HG03469 (cell line): Measurements from ENCODE around the gene SLC30A7.
A peak's percentile ranks its signal among the peaks of the same experiment; 100 is the strongest.

Experiments
- ATAC-seq: cut with Tn5 transposase; IDR thresholded peaks from one replicate; pipeline ENCODE4 v1.9.1; 2021; ENCODE audit warnings: mild to moderate bottlenecking, moderate library complexity, moderate number of reproducible peaks; ENCODE audit not compliant: unreplicated experiment

Gene SLC30A7

DNA sequence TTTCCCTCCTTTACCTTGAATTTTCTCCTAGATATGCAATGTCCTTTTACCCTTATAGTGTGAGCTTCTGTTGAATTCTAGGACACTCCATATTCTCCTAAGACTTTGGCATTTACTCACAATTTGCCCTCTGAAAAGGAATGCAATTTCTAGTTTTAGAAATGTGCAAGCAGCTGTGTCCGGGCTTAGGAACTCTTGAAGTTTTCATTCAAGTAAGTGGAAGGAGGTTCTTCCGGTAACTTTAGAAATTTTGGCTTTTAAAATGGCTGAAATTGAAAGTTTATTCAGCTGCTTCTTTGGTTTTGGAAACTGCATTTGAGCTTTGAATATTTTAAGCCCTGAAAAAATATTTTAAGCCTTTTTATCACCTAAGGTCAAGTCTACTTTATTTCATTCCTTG lies 73.4 kb downstream of the SLC30A7 start:
- ATAC-seq = no peak

GRCh38 chr1:100971021-100971420 lies 75.1 kb downstream of the SLC30A7 start:
- no peak for ATAC-seq

GRCh38 chr1:100972185-100972584 lies 76.3 kb downstream of the SLC30A7 start:
- ATAC-seq = no peak

- ATAC-seq = no peak
Measured at GRCh38 chr1:100976936-100977335, 81.0 kb downstream of the SLC30A7 start.

- ATAC-seq = no peak
Measured at GRCh38 chr1:100979631-100980030, 83.7 kb downstream of the SLC30A7 start.

DNA sequence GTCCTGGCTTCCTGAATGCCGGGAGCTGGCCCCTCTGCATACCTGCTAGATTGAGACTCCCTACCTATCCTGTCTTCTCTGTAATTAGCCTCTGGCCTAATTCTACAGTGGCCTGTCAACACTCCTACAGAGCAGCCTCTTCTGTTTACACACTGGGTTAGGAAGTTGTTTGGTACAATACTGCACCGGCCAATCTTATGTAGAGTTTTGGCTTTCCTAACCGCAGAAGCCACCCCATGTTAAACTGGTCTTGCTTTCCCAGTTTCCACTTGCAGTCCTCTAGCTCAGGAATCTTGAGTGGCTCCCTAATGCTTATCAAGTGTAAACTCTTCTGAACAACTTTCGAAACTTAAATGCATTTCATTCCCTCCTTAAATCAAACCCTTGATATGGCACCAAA lies 86.9 kb downstream of the SLC30A7 start:
- no peak for ATAC-seq

DNA sequence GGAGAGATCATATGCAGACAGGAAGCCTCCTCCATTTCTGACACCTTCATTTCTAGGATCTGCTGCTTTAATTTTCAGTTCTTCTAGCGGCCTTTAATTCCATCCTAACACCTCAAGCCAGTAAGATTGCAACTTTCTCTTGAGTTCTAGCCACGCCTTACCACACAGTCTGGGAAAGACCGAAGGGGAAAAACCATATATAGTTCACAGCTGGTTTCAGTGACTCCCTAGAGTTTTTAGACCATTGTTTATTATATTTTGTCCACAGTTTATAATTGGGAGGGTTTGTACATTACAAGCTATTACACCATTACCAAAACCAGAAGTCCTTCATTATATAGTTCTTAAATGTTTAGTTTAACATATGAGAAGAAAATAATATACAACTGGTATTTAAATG lies 92.2 kb downstream of the SLC30A7 start:
- ATAC-seq = no peak

DNA sequence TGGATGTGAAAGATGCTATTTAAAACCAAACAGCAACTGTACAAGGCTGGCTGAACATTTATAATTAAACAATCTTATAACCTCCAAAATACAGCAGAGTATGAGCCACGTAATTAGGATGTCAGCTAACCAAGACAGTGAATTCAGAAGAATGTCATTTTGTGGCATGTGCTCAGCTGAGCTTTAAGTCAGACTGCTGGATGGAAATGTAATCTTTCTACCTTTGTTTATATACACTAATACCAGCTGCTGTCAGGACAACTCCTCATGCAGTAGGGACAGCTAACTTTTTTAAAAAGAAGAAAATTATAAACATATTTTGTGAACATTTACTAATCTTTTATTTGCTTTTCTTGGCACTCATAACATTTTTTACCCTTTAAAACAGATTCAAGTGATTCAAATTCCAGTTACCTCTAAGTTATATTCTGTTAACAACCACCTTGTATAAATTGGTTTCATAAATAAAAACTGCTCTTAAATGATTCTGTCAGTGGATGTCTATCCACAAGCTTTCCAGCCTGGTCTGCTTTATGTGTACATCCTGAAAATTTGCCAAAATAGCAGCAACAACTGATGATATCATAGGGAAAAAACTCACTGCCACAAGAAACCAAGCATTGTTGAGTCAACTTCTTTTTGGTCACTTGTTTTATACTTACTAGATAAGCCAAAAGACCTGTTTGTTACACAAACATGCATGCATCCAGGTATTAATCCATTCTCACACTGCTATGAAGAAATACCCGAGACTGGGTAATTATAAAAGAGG lies 93.6 kb downstream of the SLC30A7 start:
- ATAC-seq = no peak

DNA sequence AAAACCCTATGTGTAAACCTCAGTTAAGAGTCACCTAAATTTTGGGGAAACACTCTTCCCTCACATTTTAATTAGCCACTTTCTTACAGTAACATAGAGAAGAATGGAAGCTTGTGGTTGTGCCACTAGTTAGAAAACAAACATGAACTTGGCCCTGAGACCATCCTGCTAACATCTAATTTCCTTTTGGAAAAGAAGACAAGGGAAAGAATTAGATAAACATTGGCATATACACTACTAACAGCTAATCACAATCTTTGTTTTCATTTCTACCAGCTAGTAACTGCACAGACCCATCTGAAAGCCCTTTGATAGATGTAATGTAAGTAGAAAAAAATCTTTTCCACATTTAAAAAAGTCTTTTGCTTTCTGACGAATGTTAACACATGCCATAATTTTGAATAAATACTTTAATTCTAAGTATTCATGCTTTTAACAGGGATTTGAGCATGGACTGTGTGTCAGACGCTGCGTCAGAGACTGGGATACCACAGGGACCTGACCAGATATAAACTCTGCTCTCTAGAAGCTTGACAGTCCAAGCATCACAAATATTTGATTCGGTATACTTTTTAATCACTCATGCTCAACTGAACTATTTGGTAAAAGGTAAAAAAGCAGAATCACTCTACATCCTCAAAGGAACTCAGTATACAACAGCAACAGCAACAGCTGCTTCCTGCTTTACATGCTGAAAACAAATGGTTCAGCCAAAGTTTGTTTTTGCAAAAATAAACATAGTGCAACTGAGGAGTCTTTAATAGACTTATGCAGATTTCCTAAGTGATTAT lies 99.5 kb downstream of the SLC30A7 start:
- ATAC-seq = no peak

DNA sequence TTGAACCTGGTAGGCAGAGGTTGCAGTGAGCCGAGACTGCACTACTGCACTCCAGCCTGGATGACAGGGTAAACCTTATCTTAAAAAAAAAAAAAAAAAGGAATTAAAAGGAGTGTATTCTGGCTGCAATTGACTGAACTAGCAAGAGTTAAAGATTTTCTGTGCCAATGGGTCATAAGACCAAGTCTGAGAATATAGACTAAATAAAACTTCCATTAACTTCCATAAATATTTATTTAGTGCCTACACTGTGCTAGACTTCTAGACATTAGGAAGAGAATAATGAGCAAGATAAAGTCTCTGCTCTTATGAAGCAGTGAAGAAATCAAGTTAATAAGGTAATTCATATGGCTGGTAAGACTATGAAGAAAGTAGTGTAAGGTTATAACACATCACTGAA lies 102.5 kb downstream of the SLC30A7 start:
- ATAC-seq = no peak

DNA sequence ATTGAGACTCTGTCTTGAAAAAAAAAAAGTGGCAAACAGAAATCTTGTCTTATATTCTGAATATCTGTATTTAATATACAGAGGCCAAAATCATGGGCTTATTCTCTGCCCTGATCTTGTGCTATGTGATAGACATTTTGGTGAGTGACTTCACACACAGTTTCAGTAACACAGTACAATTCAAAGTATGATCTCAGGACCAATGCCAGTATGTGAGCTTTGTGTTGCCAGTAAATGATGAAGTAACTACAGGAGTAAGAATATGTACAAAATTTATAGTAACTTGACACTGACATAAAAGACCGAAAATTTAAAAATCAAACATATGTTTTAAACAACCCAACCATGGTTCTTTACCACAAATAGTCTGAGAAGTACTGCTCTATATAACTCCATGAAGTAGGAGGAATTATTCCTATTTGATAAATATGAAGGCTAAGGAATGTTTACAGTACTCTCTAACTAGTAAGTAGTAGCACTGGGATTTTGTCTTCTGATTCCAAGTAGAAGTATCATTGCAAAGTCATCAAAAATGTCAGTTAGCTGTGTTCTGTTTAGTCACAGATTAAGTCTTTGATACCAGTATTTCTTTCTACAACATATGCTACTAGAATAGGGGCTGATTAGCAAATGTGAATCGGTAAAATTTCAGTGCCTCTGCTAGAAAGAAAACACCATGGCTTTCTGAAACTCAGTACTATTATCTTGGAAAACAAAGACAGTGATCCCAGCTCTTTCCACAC lies 104.4 kb downstream of the SLC30A7 start:
- no peak for ATAC-seq

- ATAC-seq = peak; percentile 32
Measured at GRCh38 chr1:101002551-101002950, 106.7 kb downstream of the SLC30A7 start.

DNA sequence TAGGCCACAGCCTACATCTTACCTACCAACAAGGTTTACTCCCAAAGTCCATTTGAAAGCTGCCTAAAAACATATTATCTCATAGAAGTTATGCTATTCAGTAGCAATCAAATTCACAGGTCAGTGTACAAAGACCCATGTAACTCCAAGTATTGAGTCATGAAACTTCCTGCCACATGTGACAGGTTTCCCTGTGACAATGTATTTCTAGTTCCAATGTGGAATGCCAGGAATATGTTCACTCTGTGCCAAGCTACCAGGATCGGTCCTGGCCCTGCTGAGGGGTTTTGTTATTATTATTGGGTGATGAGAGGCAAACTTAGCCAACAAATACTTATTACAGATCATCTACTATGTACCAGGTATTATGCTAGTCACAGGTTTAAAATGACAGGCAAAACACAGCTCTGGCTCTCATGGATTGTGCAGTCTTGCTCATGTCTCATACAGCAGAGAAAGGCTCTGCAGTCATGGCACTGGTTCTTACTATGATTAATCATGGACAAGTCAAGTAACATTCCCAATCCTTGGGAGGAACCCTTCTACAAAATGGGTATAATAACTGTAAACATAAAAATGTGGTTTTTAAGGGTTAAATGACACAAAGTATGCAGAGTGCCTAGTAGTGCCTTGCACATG lies 107.2 kb downstream of the SLC30A7 start:
- no peak for ATAC-seq

- ATAC-seq = no peak
Measured at GRCh38 chr1:101004061-101004460, 108.2 kb downstream of the SLC30A7 start.

- no peak for ATAC-seq
Measured at GRCh38 chr1:101004670-101005069, 108.8 kb downstream of the SLC30A7 start.

GRCh38 chr1:101005183-101005582 lies 109.3 kb downstream of the SLC30A7 start:
- no peak for ATAC-seq

GRCh38 chr1:101005871-101006270 lies 110.0 kb downstream of the SLC30A7 start:
- no peak for ATAC-seq

- ATAC-seq = no peak
Measured at GRCh38 chr1:101006553-101006952, 110.7 kb downstream of the SLC30A7 start.

DNA sequence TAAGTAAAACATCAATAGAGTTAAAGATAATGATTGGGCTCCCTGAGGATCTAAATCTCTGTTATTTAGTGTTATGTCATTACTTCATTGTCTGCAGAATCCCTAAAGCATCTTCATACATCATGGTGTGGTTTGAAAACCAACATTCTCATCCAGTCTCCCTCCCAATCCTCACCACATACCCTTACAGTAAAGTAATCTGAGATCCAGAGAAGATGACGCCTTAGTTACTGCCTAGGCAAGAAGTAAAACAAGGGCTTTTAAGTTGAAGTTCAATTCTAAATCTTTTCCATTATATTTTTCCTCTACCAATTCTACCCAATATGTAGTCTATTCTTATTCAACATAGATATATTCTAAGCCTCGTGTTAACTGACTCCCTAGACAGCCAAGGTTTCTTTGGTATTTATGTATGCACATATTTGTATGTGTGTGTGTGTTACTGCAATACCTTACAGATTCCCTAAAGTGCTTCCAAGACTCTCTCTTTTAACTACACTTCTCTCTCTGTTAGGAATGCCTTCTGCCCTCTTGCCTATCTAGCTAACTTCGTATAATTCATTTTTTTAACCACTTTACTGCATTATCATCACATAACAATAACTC lies 112.4 kb downstream of the SLC30A7 start:
- ATAC-seq = no peak

GRCh38 chr1:101013776-101014175 lies 117.9 kb downstream of the SLC30A7 start:
- no peak for ATAC-seq

GRCh38 chr1:101017448-101017847 lies 121.6 kb downstream of the SLC30A7 start:
- ATAC-seq = no peak
